OCI-LY7 (cell line): ENCODE measurements around the gene NACAD.

Source experiments
- CTCF ChIP-seq: fragments of 200-600 bp; sonication (generic); conservative IDR thresholded peaks from 2 replicates; pipeline ENCODE4 v1.5.1; 2014; ENCODE audit warnings: mild to moderate bottlenecking, antibody characterized with exemption, low read length, moderate library complexity, mixed read lengths
- EZH2phosphoT487 ChIP-seq: fragments of 200-600 bp; sonication (generic); IDR thresholded peaks from 2 replicates; pipeline ENCODE4 v1.6.1; 2018; ENCODE audit warnings: low read depth, borderline replicate concordance, mild to moderate bottlenecking, mixed run types, antibody characterized with exemption, low read length, moderate library complexity, mixed read lengths

GRCh38 chr7:45052011-45052410 is 36.8 kb downstream of the NACAD start:
- TF ChIP-seq CTCF: no peak
- TF ChIP-seq EZH2phosphoT487: no peak
